ENCODE measurements around the gene EXO5.
"Not testable (repeated sequence)": the region's sequence is repeated elsewhere in the genome, so short reads cannot be mapped to it uniquely, and the experiment has no call there.

The EXO5 gene, protein sequence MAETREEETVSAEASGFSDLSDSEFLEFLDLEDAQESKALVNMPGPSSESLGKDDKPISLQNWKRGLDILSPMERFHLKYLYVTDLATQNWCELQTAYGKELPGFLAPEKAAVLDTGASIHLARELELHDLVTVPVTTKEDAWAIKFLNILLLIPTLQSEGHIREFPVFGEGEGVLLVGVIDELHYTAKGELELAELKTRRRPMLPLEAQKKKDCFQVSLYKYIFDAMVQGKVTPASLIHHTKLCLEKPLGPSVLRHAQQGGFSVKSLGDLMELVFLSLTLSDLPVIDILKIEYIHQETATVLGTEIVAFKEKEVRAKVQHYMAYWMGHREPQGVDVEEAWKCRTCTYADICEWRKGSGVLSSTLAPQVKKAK

DNA sequence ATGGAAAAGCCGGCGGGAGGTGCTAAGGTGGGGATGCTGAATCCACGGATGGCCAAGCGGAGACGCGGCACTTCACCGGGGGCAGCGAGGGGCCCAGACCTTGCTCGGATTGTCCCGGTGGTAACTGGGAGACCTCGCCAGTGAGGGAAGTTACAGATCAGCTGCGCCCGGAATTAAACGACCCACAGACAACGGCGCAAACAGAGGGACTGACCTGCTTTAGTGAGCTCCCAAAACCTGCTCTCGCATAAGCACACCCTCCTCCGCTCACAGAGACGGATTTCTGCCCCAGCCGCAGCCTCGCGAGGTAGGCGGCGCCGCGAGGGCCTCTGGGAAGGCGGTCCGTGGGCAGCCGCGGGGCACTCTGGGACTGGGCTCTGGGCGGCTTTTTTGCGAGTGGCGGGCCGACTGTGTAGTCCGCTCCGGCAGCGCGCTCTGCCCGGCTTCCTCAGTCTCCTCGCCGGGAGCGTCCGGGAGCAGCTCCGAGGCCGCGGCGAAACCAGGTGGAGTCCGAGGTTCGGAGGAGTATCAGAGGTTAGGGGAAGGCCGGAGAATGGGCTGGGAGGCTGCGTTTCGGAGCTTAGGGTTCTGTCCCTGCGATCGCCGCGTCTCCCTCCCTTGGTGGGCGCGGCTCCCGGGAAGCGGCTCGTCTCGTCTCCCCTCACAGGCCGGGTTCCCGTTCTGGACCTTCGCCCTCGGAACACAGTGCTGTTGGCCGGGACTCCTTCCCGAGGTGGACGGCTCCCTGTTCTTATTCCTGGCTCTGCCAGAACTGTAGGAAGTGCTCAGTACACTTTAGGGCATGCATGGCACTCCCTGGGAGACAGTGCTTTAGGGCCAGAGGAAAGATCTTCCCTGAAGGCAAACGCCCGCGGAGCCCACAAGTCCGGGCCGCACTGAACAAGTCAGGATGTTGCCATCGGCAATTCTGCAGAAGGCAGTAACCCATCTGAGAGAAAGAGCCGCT is at the start of gene EXO5:
Gene EXO5 (plus strand): TSS at position 393 of the 967 bp plus-strand sequence. CDS start 5,778 bp downstream, outside the sequence.
- peak; percentile 83 for DNase-seq

DNA sequence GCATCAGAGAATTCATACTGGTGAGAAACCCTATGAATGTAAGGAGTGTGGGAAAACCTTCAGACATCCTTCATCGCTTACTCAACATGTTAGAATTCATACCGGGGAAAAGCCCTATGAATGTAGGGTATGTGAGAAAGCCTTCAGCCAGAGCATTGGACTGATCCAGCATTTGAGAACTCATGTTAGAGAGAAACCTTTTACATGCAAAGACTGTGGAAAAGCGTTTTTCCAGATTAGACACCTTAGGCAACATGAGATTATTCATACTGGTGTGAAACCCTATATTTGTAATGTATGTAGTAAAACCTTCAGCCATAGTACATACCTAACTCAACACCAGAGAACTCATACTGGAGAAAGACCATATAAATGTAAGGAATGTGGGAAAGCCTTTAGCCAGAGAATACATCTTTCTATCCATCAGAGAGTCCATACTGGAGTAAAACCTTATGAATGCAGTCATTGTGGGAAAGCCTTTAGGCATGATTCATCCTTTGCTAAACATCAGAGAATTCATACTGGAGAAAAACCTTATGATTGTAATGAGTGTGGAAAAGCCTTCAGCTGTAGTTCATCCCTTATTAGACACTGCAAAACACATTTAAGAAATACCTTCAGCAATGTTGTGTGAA is 45.5 kb upstream of the EXO5 start:
- no peak for DNase-seq

DNA sequence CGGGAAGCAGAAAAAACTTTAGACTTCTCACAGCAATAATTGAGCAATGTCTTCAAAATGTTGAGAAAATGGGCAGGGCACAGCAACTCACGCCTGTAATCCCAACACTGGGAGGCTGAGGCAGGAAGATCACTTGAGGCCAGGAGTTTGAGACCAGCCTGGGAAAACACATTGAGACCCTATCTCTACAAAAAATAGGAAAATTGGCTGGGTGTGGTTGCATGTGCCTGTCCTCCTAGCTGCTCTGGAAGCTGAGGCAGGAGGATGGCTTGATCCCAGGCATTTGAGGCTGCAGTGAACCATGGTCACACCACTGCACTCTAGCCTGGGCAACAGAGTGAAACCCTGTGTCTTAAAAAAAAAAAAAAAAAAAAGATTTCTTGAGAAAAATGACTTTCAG is 39.2 kb upstream of the EXO5 start:
- no peak for DNase-seq

DNA sequence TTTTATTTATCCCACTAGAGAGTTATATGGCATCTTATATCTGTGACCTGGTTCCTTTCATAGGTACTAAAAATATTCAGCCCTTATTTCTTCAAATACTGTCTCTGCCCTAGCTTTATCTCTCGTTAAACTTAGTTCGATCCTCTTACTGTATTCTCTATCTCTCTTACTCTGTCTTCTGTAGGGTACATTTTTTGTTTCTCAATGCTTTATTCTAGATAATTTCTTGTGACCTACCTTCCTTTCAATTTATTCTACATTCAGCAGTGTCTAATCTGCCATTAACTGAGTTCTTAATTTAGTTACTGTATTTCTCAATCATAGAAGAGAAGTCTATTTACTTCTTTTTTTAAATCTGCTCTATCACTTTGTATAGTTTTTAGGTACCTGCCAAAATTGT is 33.3 kb upstream of the EXO5 start:
- DNase-seq, result no peak

DNA sequence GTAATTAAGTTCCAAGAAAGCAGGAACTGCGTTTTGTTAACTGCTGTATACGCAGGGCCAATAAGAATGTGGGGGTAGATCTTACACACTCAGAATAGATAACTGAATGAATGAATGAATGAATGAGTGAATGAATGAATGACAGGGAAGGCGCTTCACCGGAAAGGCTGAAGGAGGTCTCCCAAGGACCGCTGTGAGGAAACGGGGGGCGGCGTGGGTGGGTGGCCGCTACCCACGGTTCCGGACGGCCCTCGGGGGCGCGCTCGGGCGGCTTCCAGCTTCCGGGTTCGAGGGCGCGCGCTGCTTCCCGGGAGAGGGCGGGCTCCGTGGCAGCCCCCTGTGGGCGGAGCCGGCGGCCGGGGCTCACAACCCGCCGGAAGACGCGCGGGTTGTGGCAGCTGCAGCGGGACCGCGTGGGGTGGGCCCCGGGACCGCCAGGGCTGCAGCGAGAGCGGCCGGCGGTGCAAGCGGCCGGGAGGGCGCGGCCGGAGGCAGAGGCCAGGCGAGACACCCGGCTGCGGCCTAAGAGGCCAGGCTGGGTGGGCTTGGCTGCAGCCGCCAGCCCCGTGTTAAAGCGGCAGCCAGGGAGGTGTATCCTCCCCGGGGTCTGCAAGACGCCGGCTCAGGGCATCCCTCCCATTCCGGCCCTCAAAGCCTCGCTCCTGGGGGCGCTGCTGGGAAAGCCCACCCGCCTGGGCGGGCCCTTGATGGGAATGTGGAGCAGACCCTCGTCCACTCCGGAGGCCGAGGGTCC is 31.5 kb upstream of the EXO5 start, which contains the start of gene ZFP69:
Gene ZFP69 (plus strand): TSS at position 367 of the 754 bp plus-strand sequence. CDS start 2,072 bp downstream, outside the sequence.
- DNase-seq, result peak; percentile 76

DNA sequence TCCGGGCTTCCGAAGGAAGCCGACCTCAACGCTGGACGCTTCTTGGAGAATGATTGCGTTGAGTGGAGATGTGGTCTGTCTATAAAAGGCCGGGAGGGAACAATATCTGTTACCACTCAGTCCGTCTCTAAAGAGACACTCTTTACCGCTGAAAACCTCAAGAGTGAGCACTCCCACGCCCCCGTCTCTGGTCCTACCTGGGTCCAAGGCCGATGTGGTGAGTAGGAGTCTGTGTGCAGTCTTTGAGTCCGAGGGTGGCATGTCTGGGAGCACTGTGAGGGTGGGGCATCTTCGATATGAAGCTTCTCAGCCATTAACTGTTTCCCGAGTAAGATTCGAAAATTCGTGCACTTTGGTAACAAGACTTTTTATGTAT is 30.9 kb upstream of the EXO5 start:
- peak; percentile 3 for DNase-seq

DNA sequence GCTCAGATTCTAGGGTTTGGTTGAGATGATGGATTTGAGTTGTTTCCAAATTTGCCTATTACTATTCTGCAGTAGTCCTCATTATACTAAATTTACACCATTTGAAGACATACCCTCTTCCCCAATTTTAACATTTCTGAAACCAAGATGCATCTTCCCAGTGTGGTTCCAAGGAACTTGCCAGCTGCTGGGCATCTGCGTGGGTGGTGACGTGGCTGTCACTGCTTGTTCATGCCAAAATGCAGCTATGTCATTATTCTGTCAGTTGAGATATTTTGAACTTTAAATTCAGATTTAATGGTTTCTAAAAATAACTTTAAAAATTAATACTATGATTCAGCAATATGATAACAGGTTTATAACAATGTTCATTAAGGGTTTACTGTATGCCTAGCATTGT is 30.3 kb upstream of the EXO5 start:
- DNase-seq, result no peak

DNA sequence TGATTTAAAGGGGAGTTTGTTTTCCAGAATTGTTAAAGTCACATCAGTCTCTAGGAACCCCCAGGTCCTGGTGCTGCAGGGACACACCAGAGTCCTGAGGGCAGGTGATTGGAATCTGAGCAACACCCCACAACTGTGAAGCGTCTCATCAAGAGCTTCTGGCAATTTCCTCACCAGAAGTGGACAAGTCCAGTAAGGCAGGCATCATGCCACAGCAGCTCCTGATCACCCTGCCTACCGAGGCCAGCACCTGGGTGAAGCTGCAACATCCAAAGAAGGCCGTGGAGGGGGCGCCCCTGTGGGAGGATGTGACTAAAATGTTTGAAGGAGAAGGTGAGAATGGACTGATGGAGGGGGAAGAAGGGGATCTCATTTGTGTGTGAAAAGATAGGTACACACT is 29.4 kb upstream of the EXO5 start:
- DNase-seq, result no peak

DNA sequence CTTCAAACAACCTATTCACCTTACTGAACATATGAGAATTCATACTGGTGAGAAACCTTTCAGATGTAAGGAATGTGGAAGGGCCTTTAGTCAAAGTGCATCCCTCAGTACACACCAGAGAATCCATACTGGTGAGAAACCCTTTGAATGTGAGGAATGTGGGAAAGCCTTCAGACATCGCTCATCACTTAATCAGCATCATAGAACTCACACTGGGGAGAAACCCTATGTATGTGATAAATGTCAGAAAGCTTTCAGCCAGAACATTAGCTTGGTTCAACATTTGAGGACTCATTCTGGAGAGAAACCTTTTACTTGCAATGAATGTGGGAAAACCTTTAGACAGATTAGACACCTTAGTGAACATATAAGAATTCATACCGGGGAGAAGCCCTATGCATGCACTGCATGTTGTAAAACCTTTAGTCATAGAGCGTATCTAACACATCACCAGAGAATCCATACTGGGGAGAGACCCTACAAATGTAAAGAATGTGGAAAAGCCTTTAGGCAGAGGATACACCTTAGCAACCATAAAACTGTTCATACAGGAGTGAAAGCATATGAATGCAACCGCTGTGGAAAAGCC is 13.2 kb upstream of the EXO5 start:
- DNase-seq, result no peak

DNA sequence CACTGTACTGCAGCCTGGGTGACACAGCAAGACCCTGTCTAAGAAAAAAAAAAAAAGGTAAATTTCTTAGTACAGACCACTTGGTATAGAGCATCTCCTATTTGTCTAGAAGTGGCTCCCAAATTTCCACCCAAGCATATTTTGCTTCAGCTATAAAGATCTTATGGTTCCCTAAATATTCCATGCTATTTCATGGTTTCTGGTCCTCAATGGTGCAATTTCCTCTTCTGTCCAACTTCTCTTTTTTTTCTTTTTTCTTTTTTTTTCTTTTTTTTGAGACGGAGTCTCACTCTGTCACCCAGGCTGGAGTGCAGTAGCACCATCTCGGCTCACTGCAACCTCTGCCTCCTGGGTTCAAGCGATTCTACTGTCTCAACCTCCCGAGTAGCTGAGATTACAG is 5.9 kb upstream of the EXO5 start:
- DNase-seq, result not testable (repeated sequence)

DNA sequence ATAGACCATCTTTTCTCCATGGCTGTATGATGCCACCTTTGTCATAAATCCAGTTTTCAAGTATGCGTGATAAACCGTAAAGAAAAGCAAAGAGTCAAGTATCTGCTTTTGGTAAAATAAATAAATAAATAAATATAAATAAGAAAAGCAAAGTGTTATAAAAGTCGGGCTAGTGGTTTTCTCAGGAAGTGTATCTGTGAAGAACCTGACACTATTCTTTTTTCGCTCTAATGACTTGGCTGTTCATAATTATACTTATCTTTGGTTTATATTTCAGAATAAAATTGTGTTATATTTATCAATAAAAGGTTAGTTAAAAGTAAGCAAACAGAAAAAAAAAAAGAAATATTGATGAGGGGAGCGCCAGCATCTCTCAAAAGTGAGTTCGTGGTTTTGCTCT is 594 bp upstream of the EXO5 start:
- DNase-seq, result no peak

DNA sequence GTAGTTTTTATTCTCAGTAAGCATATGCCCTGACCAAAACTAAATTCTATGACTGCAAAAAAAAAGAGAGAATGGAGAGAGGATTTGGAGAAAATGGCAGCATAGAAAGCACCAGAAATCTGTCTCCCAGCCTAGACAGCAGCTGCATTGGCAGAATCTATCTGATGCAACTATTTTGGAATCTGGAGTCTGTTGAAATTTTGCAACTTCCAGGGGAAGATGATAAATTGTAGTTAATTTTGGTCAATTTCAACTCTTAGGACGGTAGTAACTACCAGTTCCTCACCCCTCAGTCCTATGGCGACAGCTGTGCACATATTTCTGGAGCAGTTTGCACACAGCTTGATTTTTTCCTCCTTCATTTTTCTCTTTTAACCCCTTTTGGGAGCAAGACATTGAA is 10.9 kb downstream of the EXO5 start:
- DNase-seq, result no peak

DNA sequence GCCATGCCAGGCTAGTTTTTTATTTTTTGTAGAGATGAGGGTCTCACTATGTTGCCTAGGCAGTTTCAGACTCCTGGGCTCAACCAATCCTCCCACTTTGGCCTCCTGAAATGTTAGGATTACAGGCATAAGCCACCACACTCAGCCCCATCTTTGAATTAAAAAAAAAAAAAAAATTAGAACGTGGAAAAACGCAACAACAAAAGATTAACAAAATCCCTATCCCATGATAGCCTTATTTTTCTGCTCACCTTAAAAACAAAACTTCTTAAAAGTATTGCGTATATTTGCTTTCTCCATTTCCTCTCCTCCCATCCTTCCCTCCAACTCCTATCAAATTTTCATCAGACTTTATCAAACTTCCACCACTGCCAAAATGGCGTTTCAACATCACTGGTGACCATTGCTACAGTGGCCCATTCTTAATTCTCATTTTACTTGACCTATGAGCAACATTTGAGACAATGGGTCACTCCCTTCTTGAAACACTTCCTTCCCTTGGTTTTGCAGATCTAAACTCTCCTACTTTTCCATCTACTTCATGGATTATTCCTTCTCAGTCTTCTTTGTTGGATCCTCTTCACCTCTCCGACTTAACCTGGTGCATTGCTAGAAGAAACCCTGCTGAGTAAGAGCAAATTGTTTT is 22.3 kb downstream of the EXO5 start:
- DNase-seq, result no peak

DNA sequence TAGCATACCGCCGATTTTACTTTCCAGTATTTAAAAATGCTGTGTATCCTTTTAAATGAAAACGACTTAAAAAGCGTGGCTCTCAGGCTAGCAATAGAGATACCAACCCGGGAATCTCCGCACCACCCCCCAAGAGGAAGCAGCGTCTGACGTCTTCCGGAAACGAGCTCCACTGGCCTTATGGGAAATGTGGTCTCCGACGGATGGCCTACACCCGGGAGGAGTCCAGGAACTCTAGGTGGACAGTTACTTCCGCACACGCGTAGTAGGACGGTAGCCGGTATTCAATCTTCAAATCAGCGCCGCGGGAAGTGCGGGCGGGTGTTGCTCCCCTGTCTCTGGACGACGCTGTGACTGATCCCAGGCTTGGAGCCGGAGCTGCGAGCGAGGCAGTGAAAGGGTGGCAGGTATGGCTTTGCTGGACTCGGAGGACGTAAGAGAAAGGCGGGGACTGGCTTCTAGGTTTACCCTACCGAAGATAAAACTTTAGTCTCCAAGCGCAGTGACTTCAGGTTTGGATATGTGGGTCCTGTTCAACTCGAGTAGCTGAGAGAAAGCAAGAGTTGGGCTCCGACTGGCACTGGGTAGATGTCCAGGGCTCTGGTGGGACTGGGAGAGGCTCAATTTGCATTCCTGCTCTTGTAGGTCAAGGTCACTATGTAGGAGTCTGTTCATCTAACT is 23.0 kb downstream of the EXO5 start, which contains the start of gene ZNF684:
Gene ZNF684 (plus strand): TSS at position 257 of the 681 bp plus-strand sequence. CDS start 1,530 bp downstream, outside the sequence.
- peak; percentile 90 for DNase-seq

DNA sequence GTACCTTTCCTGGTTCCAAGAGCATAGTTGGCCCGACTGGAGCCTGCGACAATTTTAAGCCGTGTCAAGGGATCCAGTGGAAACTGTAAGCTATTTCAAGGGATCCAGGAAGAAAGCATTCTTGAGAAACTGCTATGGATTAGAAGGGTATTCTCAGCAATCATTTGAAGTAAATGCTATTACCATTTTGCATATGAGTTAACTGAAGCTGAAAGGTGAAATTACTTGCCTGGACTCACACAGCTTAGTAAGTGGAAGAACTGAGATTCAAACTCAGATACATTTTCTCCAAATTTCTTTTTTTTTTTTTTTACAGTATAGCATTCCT is 23.5 kb downstream of the EXO5 start:
- no peak for DNase-seq

DNA sequence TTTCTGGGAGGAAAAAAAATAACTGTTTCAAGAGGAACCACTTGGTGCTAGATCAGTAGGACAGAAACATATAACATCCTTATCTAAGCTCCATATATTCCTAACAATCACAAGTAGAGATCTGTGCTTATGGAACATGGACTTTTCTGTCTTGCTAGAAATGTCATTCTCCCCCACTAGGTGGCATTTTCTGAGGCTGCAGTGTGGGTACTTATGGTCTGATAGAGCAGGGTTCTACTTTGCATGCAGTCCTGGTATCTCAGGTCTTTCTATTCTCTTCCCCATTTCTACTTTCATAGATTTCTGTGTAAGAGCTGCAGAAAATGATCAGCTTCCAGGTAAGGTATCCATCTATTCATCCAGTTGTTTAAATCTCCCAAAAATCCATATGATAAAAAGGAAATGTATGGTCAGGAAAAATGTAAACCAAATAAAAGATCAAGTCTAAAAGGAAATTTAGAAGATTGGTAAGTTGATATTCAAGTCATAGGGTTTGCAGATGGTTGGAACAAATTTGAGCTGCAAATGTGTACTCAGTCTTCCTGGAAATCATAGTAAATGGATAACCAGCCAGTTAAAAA is 24.4 kb downstream of the EXO5 start:
- peak; percentile 50 for DNase-seq

DNA sequence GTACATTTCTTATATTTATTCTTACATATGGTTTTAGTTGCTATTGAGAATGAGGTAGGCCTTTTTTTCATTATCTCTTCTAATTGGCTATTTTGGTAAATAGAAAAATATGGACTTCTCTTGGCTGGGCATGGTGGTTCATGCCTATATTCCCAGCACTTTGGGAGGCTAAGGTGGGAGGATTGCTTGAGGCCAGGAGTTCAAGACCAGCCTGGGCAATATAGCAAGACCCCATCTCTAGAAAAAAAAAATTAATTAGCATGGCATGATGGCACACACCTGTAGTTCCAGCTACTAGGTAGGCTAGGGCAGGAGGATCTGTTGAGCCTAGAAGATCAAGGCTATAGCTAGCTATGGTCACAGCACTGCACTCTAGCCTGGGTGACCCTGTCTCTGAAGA is 26.0 kb downstream of the EXO5 start:
- DNase-seq, result no peak

DNA sequence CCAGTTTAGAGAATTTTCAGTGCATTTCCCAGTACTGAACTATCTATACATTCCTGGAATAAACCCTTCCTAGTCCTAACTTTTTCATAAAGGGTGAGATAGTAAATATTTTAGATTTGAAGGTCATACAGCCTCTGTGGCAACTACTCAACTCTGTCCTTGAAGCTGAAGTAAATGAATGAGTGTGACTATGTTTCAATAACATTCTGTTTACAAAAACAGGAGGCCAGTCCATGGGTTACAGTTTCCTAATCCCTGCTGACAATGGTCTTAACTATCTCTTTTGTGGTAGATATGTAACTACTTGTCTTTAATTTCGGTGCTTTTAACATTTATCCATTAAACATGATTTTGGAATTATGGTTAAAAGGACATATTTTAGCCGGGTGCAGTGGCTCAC is 27.2 kb downstream of the EXO5 start:
- DNase-seq, result no peak

DNA sequence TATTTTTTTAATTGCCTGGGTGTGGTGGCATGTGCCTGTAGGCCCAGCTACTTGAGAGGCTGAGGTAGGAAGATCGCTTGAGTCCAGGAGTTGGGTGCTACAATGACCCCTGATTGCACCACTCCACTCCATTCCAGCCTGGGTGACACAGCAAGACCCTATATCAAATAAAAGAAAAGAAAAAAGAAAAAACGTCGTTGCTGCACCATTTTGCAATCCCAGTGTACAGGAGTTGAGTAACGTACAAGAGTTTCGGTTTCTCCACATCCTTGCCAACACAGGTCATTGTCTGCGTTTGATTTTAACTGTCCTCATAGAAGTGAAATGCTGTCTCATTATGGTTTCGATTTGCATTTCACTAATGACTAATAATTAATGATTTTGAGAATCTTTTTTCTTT is 30.8 kb downstream of the EXO5 start:
- no peak for DNase-seq

DNA sequence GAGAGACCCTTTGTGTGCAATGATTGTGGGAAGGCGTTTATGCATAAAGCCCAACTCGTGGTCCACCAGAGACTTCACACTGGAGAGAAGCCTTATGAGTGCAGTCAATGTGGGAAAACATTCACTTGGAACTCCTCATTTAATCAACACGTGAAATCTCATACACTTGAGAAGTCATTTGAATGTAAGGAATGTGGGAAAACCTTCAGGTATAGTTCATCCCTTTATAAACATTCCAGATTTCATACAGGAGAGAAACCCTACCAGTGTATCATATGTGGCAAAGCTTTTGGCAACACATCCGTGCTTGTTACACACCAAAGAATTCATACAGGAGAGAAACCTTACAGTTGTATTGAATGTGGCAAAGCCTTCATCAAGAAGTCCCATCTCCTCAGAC is 38.4 kb downstream of the EXO5 start:
- no peak for DNase-seq

DNA sequence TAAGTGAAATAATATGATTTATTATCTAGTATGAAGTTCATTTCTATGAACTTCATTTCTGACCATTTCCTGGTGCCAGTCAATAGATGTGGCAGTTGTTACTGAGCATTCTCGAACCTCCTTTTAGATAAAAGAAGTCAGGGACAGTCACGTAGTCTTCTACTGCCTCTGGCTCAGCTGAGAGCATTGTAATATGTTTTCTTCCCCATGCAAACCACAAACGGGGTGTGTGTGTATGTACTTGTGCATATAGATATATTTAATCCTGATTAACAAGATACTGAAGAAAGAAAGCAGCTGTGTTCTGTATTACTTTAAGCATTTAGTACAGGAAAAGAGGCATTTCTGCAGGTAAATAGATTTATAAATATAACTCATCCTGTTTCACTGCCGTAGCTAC is 44.5 kb downstream of the EXO5 start:
- no peak for DNase-seq
